Measurements from ENCODE around the gene KCTD10.
"Not testable (repeated sequence)": the region's sequence is repeated elsewhere in the genome, so short reads cannot be mapped to it uniquely, and the experiment has no call there.

The KCTD10 gene

DNA sequence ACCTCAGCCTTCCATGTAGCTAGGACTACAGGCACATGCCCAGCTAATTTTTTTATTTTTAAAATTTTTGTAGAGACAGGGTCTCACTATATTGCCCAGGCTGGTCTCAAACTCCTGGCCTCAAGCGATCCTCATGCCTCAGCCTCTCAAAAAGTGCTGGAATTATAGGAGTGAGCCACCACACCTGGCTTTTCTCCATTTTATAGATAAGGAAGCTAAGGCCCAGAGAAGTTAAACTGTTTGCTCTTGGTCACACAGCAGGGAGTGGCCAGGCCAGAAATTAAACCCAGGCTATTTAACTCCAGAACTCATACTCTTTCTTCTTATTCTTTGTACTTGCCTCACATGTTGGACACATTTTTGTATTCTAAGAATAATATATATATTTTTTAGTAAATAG lies 16.8 kb upstream of the KCTD10 start:
- no peak for DNase-seq

GRCh38 chr12:109493090-109493489 lies 16.0 kb upstream of the KCTD10 start:
- no peak for DNase-seq

DNA sequence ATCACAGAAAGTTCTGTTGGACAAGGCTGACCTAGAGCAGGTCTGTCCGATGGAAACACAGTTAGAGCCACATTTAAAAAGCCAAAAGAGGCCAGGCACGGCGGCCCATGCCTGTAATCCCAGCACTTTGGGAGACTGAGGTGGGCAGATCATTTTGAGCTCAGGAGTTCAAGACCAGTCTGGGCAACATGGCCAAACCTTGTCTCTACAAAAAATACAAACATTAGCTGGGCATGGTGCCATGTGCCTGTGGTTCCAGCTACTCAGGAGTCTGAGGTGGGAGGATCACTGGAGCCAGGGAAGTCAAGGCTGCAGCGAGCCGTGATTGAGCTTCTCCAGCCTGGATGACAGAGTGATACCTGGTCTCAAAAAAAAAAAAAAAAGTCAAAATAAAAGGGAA lies 15.3 kb upstream of the KCTD10 start:
- no peak for DNase-seq

- DNase-seq: no peak
Observed at GRCh38 chr12:109491671-109492070, 14.6 kb upstream of the KCTD10 start.

DNA sequence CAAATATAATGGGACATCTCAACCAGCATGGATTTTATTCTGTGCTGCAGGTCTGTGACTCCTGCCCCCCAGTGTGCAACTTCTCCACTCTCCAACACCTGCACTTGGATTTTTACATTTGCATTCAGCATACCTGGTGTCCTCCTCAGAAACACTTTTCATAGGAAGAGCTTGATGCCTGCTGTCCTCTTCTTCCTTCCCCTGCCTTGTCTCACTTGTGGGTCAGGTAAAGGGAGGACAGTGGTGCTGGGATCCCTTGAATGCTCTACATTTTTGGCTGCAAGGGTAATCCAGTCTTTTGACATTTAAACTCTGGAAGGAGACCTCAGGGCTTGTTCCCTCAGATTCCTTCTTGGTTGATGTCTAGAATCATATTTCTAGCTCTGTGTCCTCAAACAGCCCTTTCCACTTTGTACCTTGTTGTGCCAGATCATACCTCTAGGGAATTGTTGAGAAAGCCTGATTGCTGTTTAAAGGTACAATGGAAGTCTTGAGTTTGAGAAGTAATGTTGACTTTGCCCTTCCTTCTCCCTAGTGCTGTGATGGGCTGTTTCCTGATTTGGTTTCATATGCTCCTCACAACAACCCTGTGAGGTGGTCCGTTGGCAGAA lies 13.0 kb upstream of the KCTD10 start:
- no peak for DNase-seq

DNA sequence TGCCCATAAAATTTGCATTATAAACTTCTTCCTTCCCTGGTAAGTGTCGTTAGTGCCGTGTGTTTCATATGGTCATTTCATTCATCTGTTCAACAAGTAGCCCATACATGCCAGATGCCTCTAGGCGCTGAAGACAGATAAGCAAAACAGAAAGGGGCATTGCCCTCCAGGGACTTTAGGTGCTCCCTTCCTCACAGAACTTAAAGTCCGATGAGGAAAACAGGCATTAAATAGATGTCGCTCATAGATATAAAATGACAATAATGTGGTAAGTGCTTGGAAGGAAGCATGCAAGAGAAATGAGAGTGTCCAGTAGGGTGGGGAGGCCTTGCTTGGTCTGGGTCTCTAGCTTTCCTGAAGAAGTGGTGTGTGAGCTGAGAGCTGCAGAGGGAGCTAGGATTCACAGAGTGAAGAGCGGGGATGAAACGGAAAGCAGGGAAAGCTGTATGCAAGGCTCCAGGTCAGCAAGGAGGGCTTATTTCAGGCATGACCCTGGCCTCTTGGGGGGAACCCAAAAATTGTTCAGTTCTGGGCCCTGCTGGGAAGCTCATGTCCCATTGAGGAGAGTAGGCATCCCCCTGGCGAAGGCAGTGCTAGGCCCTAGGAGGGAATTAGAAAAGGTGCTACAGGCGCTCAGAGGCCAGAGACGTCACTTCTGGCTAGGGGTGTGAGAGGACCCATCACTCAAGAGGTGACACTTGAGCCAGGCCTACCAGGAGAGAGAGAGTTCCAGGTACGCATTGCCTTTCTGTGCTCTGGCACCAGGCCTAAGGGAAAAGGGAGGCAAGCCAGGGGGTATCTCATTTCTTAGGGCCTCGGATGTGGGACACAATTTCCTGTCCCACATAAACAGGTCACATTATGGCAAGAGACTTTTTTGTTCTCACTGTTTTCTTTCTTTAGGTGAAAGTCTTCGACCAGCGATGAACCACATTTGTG lies 12.2 kb upstream of the KCTD10 start:
- DNase-seq: no peak

DNA sequence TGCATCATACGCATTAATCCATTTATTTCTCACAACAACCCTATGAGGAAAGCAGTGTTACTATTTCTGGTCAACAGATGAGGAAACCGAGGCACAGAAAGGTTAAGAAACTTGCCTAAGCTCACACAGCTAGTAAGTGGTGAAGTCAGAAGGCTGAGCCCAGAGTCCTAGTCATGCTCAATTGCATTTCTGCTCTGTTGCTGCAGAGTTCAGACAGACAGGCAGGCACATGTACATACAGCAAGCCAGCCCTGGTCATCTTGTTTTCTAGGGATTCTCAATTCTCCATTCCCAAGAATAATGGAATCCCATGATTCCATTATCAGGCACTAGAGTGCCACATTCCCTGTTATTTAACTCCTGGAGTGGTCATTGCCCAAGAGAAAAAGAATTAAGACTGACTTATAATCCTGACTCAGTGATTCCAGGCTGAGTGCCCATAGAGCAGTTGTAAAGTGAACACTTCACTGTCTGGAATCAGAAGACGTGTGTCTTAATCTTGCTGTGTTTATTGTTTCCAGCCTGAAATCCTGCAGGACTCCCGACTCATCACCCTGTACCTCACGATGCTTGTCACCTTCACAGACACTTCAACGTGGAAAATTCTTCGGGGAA lies 11.1 kb upstream of the KCTD10 start:
- DNase-seq: no peak

DNA sequence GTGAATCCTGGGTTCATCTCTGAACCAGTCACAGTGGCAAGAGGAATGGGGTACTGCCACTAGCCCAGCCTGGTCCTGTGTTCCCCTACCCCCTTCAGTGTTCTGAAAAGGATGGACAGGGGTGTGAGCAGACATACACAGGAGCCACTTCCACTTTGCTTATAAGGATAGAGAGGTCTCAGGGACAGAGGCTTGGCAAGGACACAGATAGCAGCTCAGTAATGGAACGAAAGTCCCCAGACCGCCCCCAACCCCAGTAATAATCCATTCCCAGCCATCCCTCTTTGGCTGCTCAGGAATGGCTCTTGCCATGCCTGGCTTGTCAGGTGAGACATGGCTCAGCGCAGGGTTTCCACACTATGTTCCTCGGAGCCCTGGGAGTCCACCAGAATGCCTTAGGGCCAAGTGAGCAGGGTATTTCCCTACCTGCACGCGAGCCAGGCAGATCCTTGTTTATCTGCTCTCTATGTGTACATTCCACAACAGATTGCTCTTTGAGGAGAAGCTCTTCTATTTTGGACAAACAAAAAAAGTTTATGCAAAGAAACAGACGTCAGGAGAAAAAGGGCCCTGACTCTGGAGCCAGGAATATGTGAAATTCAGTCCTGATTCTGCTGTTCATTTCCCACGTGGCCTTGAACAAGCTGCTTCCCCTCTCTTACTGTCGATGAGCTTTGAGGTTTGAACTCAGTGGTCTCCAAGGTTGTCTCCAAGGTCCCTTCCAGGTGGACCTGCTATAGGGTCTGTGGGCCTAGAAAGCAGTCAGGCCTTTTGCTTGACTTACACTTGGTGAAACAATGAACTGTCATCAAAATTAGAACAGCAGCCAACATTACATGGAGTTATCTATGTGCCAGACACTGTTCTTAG lies 10.3 kb upstream of the KCTD10 start:
- DNase-seq: no peak

- no peak for DNase-seq
Observed at GRCh38 chr12:109485201-109485600, 8.1 kb upstream of the KCTD10 start.

- no peak for DNase-seq
Observed at GRCh38 chr12:109483346-109483745, 6.2 kb upstream of the KCTD10 start.

DNA sequence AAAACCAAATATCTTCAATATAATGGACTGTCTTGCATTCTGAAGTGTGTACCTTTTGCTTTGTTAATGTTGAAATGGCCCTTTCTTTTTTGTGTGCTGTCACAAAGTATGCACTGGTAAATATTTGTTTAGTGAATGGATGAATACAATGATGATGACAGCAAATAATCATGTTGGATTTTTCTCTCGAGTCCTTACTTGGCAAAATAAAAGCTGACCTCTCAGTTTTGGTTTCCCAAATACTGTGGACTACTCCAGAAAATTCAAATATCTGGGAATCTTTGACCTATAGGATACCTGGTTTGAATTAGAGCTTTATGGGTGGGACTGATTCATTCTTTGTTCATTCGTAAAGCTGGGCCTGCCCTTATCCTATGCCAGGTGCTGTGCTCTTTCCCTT lies 5.8 kb upstream of the KCTD10 start:
- no peak for DNase-seq

- DNase-seq: no peak
Observed at GRCh38 chr12:109482491-109482890, 5.4 kb upstream of the KCTD10 start.

DNA sequence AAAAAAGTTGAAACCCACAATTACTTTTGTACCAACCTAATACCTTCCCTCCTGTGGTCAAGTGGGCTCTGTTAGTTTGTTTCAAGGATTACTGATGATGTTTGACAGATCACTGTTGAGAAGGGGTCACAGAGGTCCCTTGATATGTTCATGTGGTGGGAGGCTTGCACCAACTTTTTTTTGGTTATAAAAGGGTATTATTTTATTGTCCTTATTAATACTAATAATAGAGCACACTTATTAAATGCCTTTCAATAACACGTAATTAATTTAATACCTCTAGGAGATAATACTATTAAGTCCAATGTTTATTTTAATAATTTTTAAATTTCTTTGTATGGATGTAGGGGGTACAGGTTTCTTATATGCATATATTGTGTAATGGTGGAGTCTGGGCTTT lies 4.8 kb upstream of the KCTD10 start:
- DNase-seq: no peak

DNA sequence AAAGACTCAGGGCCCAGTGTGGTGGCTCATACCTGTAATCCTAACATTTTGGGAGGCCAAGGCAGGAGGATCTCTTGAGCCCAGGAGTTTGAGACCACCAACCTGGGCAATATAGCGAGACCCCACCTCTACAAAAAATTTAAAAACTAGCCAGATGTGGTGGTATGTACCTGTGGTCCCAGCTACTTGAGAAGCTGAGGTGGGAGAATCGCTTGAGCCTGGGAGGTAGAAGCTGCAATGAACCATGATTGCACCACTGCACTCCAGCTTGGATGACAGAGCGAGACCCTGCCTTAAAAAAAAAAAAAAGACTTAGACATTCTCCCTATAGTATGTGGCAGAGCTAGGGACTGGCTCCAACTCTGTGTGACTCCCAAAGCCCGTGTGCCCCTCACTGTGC lies 3.3 kb upstream of the KCTD10 start:
- no peak for DNase-seq

DNA sequence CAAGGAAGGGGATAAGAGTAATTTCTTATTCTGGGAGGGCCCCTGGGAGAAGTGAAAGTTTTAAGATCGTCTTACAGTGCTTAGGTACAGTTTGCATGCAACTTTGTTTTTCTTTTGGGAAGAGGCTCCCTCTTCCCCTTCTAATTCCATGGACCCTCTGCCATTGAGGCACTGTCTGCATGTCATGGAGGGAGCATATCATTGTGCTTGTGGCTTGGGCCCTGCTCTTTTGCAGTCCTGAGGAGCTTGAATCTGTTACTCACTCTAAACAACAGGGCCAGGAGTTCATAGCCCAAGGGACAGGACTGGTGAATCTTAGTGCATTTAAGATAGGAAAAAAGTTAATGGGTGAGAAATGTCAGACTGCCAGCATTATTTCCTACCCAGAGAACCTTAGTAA lies 2.7 kb upstream of the KCTD10 start:
- DNase-seq: no peak

- no peak for DNase-seq
Observed at GRCh38 chr12:109477963-109478315, 839 bp upstream of the KCTD10 start.

- DNase-seq: no peak
Observed at GRCh38 chr12:109476807-109477184, 304 bp downstream of the KCTD10 start.

- no peak for DNase-seq
Observed at GRCh38 chr12:109475993-109476806, 900 bp downstream of the KCTD10 start.

DNA sequence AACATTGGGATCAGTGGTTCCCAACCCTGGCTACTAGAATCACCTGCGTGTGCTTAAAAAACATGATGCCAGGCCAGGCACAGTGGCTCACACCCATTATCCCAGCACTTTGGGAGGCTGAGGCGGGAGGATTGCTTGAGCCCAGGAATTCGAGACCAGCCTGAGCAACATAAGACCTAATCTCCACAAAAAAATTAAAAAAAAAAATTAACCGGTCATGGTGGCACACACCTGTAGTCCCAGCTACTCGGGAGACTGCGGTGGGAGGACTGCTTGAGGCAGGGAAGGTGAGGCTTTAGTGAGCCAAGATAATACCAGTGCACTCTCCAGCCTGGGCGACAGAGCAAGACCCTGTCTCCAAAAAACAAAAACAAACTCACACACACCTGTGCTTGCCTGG lies 2.0 kb downstream of the KCTD10 start:
- no peak for DNase-seq

- DNase-seq: not testable (repeated sequence)
Observed at GRCh38 chr12:109473526-109474270, 3.4 kb downstream of the KCTD10 start.

GRCh38 chr12:109473006-109473405 lies 4.1 kb downstream of the KCTD10 start:
- no peak for DNase-seq

- no peak for DNase-seq
Observed at GRCh38 chr12:109469517-109469916, 7.6 kb downstream of the KCTD10 start.

All from bone marrow (tissue), 2 donors.